T-helper 17 cell (primary cell): ENCODE results near the gene TPX2. TPM values are rescaled to one million over a fixed set of nuclear protein-coding genes. Genes with fewer than 3 reads are reported as not detected.
A peak's percentile ranks its signal among the peaks of the same experiment; 100 is the strongest.
"Not testable (repeated sequence)": the region's sequence is repeated elsewhere in the genome, so short reads cannot be mapped to it uniquely, and the experiment has no call there.

ENCODE experiments used
- ATAC-seq: fragments of 150-1000 bp; cut with Tn5 transposase; 2 replicates; pipeline ENCODE4 v1.10.0; 2021; ENCODE audit warnings: mild to moderate bottlenecking, moderate library complexity
- DNase-seq, 3 donors: peaks; one replicate each; pipeline versions ENCODE4 v3.0.0 to v3.0.0-alpha.2; 2020 to 2021
- H3K9me3 ChIP-seq: one replicate; pipeline ENCODE4 v1.7.0; 2013; ENCODE audit warnings: low read length, mild to moderate bottlenecking; ENCODE audit not compliant: control insufficient read depth, poor library complexity, severe bottlenecking
- H3K27ac Mint-ChIP-seq: one replicate; pipeline ENCODE4 v1.8.0; 2022; ENCODE audit warnings: mild to moderate bottlenecking, moderate library complexity, mixed read lengths
- H3K27me3 Mint-ChIP-seq: one replicate; pipeline ENCODE4 v1.8.0; 2022; ENCODE audit warnings: mixed read lengths
- H3K36me3 Mint-ChIP-seq: one replicate; pipeline ENCODE4 v1.8.0; 2022; ENCODE audit warnings: low read depth, mixed read lengths
- H3K4me1 Mint-ChIP-seq: one replicate; pipeline ENCODE4 v1.8.0; 2022; ENCODE audit warnings: mild to moderate bottlenecking, mixed read lengths
- H3K4me3 Mint-ChIP-seq: one replicate; pipeline ENCODE4 v1.8.0; 2022; ENCODE audit warnings: mild to moderate bottlenecking, moderate library complexity, mixed read lengths
- total RNA-seq, 4 donors: library from RNA in 2 of 4; stranded (reverse) in 2 of 4; gene quantifications; one replicate each; pipeline ENCODE4 v1.2.3 and lab custom pipeline; 2022 to 2026

Gene TPX2
- total RNA-seq, 2 donors from 2014 or later: 0.57 to 2.0 TPM

GRCh38 chr20:31747028-31747427 lies 7.9 kb downstream of the TPX2 start:
- H3K27ac Mint-ChIP-seq, DNase-seq, H3K27me3 Mint-ChIP-seq, H3K4me1 Mint-ChIP-seq, ATAC-seq, H3K36me3 Mint-ChIP-seq, H3K9me3 ChIP-seq: not testable (repeated sequence)
- H3K4me3 Mint-ChIP-seq: peak overlapping the region; percentile 52

GRCh38 chr20:31747640-31748039 lies 8.6 kb downstream of the TPX2 start:
- H3K9me3 ChIP-seq: no peaks in the 10 kb centered on the region
- ATAC-seq (no peak), DNase-seq (no peak)
- H3K4me3 Mint-ChIP-seq: no peak overlapping the region
- peaks cover 2% of the 10 kb centered on the region for H3K36me3 Mint-ChIP-seq
- H3K27ac Mint-ChIP-seq: peak overlapping the region; percentile 19
- peaks cover 5% of the 10 kb centered on the region for H3K4me1 Mint-ChIP-seq
- no peaks in the 10 kb centered on the region for H3K27me3 Mint-ChIP-seq

- ATAC-seq (no peak), DNase-seq (no peak)
- Mint-ChIP-seq H3K4me3 (no peak overlapping the region), H3K36me3 (peaks cover 2% of the 10 kb centered on the region), H3K4me1 (peaks cover 8% of the 10 kb centered on the region), H3K27ac (no peak overlapping the region), H3K27me3 (no peaks in the 10 kb centered on the region)
- no peaks in the 10 kb centered on the region for H3K9me3 ChIP-seq
Measured at GRCh38 chr20:31749223-31749622, 10.1 kb downstream of the TPX2 start.

- no peak overlapping the region for H3K27ac Mint-ChIP-seq
- no peak for ATAC-seq
- peaks cover 11% of the 10 kb centered on the region for H3K4me1 Mint-ChIP-seq
- no peak for DNase-seq
- peaks cover 4% of the 10 kb centered on the region for H3K36me3 Mint-ChIP-seq
- H3K4me3 Mint-ChIP-seq: no peak overlapping the region
- no peaks in the 10 kb centered on the region for H3K27me3 Mint-ChIP-seq
- H3K9me3 ChIP-seq: no peaks in the 10 kb centered on the region
Measured at GRCh38 chr20:31751126-31751525, 12.0 kb downstream of the TPX2 start.

GRCh38 chr20:31757254-31757653 lies 18.2 kb downstream of the TPX2 start:
- no peak for DNase-seq
- ATAC-seq: no peak
- Mint-ChIP-seq H3K27ac (no peak overlapping the region), H3K27me3 (no peaks in the 10 kb centered on the region), H3K4me3 (no peak overlapping the region), H3K4me1 (peaks cover 10% of the 10 kb centered on the region), H3K36me3 (peaks cover 3% of the 10 kb centered on the region)
- H3K9me3 ChIP-seq: no peaks in the 10 kb centered on the region

- ATAC-seq (no peak), DNase-seq (no peak)
- H3K9me3 ChIP-seq: no peaks in the 10 kb centered on the region
- H3K36me3 Mint-ChIP-seq: peaks cover 3% of the 10 kb centered on the region
- peaks cover 8% of the 10 kb centered on the region for H3K4me1 Mint-ChIP-seq
- peak overlapping the region; percentile 41 for H3K27ac Mint-ChIP-seq
- H3K4me3 Mint-ChIP-seq: no peak overlapping the region
- no peaks in the 10 kb centered on the region for H3K27me3 Mint-ChIP-seq
Measured at GRCh38 chr20:31758521-31758920, 19.4 kb downstream of the TPX2 start.

GRCh38 chr20:31758991-31759390 lies 19.9 kb downstream of the TPX2 start:
- H3K9me3 ChIP-seq: no peaks in the 10 kb centered on the region
- Mint-ChIP-seq H3K4me3 (no peak overlapping the region), H3K27ac (peak overlapping the region; percentile 41), H3K4me1 (peaks cover 8% of the 10 kb centered on the region), H3K36me3 (peaks cover 3% of the 10 kb centered on the region), H3K27me3 (no peaks in the 10 kb centered on the region)
- DNase-seq (no peak), ATAC-seq (no peak)

- DNase-seq: no peak
- H3K27ac Mint-ChIP-seq: no peak overlapping the region
- ATAC-seq: no peak
- H3K36me3 Mint-ChIP-seq: peaks cover 3% of the 10 kb centered on the region
- peaks cover 8% of the 10 kb centered on the region for H3K4me1 Mint-ChIP-seq
- no peak overlapping the region for H3K4me3 Mint-ChIP-seq
- no peaks in the 10 kb centered on the region for H3K9me3 ChIP-seq
- H3K27me3 Mint-ChIP-seq: no peaks in the 10 kb centered on the region
Measured at GRCh38 chr20:31759836-31760518, 20.9 kb downstream of the TPX2 start.

- no peaks in the 10 kb centered on the region for H3K9me3 ChIP-seq
- H3K27ac Mint-ChIP-seq: no peak overlapping the region
- peaks cover 3% of the 10 kb centered on the region for H3K36me3 Mint-ChIP-seq
- no peak overlapping the region for H3K4me3 Mint-ChIP-seq
- H3K4me1 Mint-ChIP-seq: peaks cover 8% of the 10 kb centered on the region
- ATAC-seq (no peak), DNase-seq (no peak)
- no peaks in the 10 kb centered on the region for H3K27me3 Mint-ChIP-seq
Measured at GRCh38 chr20:31760519-31761240, 21.6 kb downstream of the TPX2 start.

- H3K9me3 ChIP-seq: no peaks in the 10 kb centered on the region
- Mint-ChIP-seq H3K36me3 (no peaks in the 10 kb centered on the region), H3K27ac (no peak overlapping the region), H3K4me1 (peaks cover 4% of the 10 kb centered on the region), H3K27me3 (no peaks in the 10 kb centered on the region), H3K4me3 (no peak overlapping the region)
- DNase-seq (no peak), ATAC-seq (no peak)
Measured at GRCh38 chr20:31764641-31765305, 25.7 kb downstream of the TPX2 start.

GRCh38 chr20:31767805-31768204 lies 28.7 kb downstream of the TPX2 start:
- no peaks in the 10 kb centered on the region for H3K9me3 ChIP-seq
- Mint-ChIP-seq H3K27ac (no peak overlapping the region), H3K36me3 (no peaks in the 10 kb centered on the region), H3K4me1 (peaks cover 8% of the 10 kb centered on the region), H3K4me3 (no peak overlapping the region), H3K27me3 (no peaks in the 10 kb centered on the region)
- DNase-seq (no peak), ATAC-seq (no peak)

- no peak for ATAC-seq
- Mint-ChIP-seq H3K4me3 (no peak overlapping the region), H3K27ac (no peak overlapping the region), H3K27me3 (no peaks in the 10 kb centered on the region), H3K4me1 (peaks cover 8% of the 10 kb centered on the region), H3K36me3 (no peaks in the 10 kb centered on the region)
- DNase-seq: no peak
- no peaks in the 10 kb centered on the region for H3K9me3 ChIP-seq
Measured at GRCh38 chr20:31769681-31770080, 30.6 kb downstream of the TPX2 start.

- Mint-ChIP-seq H3K4me1 (peaks cover 8% of the 10 kb centered on the region), H3K27ac (no peak overlapping the region), H3K27me3 (no peaks in the 10 kb centered on the region), H3K4me3 (peak overlapping the region; percentile 49), H3K36me3 (no peaks in the 10 kb centered on the region)
- no peaks in the 10 kb centered on the region for H3K9me3 ChIP-seq
- no peak for ATAC-seq
- no peak for DNase-seq
Measured at GRCh38 chr20:31770243-31770642, 31.2 kb downstream of the TPX2 start.
